SK-N-MC (cell line): ENCODE data around the gene RUNX2.

Experiments
- EZH2 ChIP-seq: fragments of 200-600 bp; sonication (generic); IDR thresholded peaks from one replicate; pipeline ENCODE4 v1.6.1; 2017; ENCODE audit warnings: antibody characterized with exemption
- POLR2AphosphoS5 ChIP-seq: IDR thresholded peaks from 2 replicates; pipeline ENCODE4 v1.6.1; 2012; ENCODE audit warnings: mild to moderate bottlenecking, low read depth, low read length, borderline replicate concordance

DNA sequence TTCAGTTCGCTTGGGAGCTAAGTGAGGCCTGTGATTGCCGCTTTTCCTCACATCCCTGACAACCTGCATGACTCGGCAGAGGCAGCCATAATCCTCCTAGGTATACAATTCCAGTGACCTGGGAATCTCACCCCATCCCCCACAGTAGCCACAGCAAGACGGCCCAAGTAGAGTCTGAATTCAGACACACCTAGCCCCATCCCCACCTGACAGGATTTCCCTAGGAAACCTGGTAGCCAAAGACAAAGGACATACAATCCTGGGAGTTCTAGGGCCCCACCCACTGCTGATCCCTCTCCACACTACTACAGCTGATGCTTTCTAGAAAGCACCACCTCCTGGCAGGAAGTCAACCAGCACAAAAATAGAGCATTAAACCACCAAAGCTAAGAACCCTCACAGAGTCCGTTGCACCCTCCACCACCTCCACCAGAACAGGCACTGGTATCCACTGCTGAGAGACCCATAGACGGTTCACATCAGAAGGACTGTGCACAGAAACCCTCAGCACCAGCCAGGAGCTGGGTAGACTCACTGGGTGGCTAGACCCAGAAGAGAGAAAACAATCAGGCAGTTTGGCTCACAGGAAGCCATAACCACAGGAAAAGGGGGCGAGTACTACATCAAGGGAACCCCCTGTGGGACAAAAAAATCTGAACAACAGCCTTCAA, 17.9 kb upstream of the RUNX2 start:
- TF ChIP-seq EZH2: no peak
- TF ChIP-seq POLR2AphosphoS5: no peak
